Activated naive CD8-positive, alpha-beta T cell treated with anti-CD3 and anti-CD28 coated beads for 36 hours (primary cell): ENCODE results near the gene TMC4. TPM values are rescaled to one million over a fixed set of nuclear protein-coding genes. Genes with fewer than 3 reads are reported as not detected.
"Not testable (repeated sequence)": the region's sequence is repeated elsewhere in the genome, so short reads cannot be mapped to it uniquely, and the experiment has no call there.

Experiments
- DNase-seq: peaks from one replicate; pipeline ENCODE4 v3.0.0; 2021
- H3K27ac Mint-ChIP-seq: one replicate; pipeline ENCODE4 v1.8.0; 2022; ENCODE audit warnings: mild to moderate bottlenecking, moderate library complexity, mixed read lengths
- H3K27me3 Mint-ChIP-seq: one replicate; pipeline ENCODE4 v1.8.0; 2022; ENCODE audit warnings: mild to moderate bottlenecking, mixed read lengths
- H3K36me3 Mint-ChIP-seq: one replicate; pipeline ENCODE4 v1.8.0; 2021; ENCODE audit warnings: mild to moderate bottlenecking, mixed read lengths
- H3K4me1 Mint-ChIP-seq: one replicate; pipeline ENCODE4 v1.8.0; 2021; ENCODE audit warnings: mixed read lengths
- H3K4me3 Mint-ChIP-seq: one replicate; pipeline ENCODE4 v1.8.0; 2022; ENCODE audit warnings: mild to moderate bottlenecking, moderate library complexity, mixed read lengths
- H3K9me3 Mint-ChIP-seq: one replicate; pipeline ENCODE4 v1.8.0; 2022; ENCODE audit warnings: mixed read lengths
- total RNA-seq, 2 experiments: library from RNA; stranded (reverse); gene quantifications; one replicate each; pipeline ENCODE4 v1.2.3, GENCODE V29; 2021

The TMC4 gene
- total RNA-seq, 2 experiments from 2014 or later = not detected

- Mint-ChIP-seq H3K36me3 (peaks cover 19% of the 10 kb centered on the region), H3K27ac (no peak overlapping the region), H3K27me3 (no peaks in the 10 kb centered on the region), H3K9me3 (no peaks in the 10 kb centered on the region), H3K4me1 (no peaks in the 10 kb centered on the region), H3K4me3 (no peak overlapping the region)
- DNase-seq = peak; percentile 38
These were observed 5.8 kb upstream of the TMC4 start for GRCh38 chr19:54178581-54179261.

GRCh38 chr19:54173951-54174834 is 1.2 kb upstream of the TMC4 start:
- Mint-ChIP-seq H3K4me3 (no peak overlapping the region), H3K27ac (no peak overlapping the region), H3K27me3 (no peaks in the 10 kb centered on the region), H3K4me1 (peaks cover 2% of the 10 kb centered on the region), H3K36me3 (peaks cover 18% of the 10 kb centered on the region), H3K9me3 (no peaks in the 10 kb centered on the region)
- DNase-seq = no peak

- H3K27ac Mint-ChIP-seq = no peak overlapping the region
- no peaks in the 10 kb centered on the region for H3K27me3 Mint-ChIP-seq
- DNase-seq = no peak
- H3K4me3 Mint-ChIP-seq = no peak overlapping the region
- peaks cover 13% of the 10 kb centered on the region for H3K36me3 Mint-ChIP-seq
- no peaks in the 10 kb centered on the region for H3K9me3 Mint-ChIP-seq
- peaks cover 2% of the 10 kb centered on the region for H3K4me1 Mint-ChIP-seq
These were observed 369 bp upstream of the TMC4 start for GRCh38 chr19:54173359-54173699.

- not testable (repeated sequence) for H3K27me3 Mint-ChIP-seq, H3K4me3 Mint-ChIP-seq, DNase-seq, H3K27ac Mint-ChIP-seq, H3K4me1 Mint-ChIP-seq, H3K9me3 Mint-ChIP-seq, H3K36me3 Mint-ChIP-seq
These were observed 1.1 kb downstream of the TMC4 start for GRCh38 chr19:54171736-54172431.

GRCh38 chr19:54169149-54169740 is 3.7 kb downstream of the TMC4 start:
- Mint-ChIP-seq H3K4me3 (no peak overlapping the region), H3K9me3 (no peaks in the 10 kb centered on the region), H3K36me3 (no peaks in the 10 kb centered on the region), H3K27ac (no peak overlapping the region), H3K4me1 (peaks cover 11% of the 10 kb centered on the region), H3K27me3 (peaks cover 24% of the 10 kb centered on the region)
- no peak for DNase-seq

- Mint-ChIP-seq H3K36me3 (no peaks in the 10 kb centered on the region), H3K9me3 (no peaks in the 10 kb centered on the region), H3K4me3 (no peak overlapping the region), H3K27me3 (peaks cover 33% of the 10 kb centered on the region), H3K27ac (no peak overlapping the region), H3K4me1 (peaks cover 13% of the 10 kb centered on the region)
- DNase-seq = peak; percentile 88
These were observed 4.6 kb downstream of the TMC4 start for GRCh38 chr19:54168174-54168917.

GRCh38 chr19:54165222-54165621 is 7.7 kb downstream of the TMC4 start:
- no peaks in the 10 kb centered on the region for H3K9me3 Mint-ChIP-seq

GRCh38 chr19:54164369-54165068 is 8.4 kb downstream of the TMC4 start:
- peak; percentile 54 for DNase-seq
- Mint-ChIP-seq H3K36me3 (no peaks in the 10 kb centered on the region), H3K4me1 (peaks cover 28% of the 10 kb centered on the region), H3K27me3 (peaks cover 38% of the 10 kb centered on the region), H3K4me3 (peak overlapping the region; percentile 18), H3K9me3 (no peaks in the 10 kb centered on the region), H3K27ac (no peak overlapping the region)

More at GRCh38 chr19:54165222-54165621, 7.7 kb downstream of the TMC4 start:
- Mint-ChIP-seq H3K4me1 (peaks cover 28% of the 10 kb centered on the region), H3K4me3 (no peak overlapping the region), H3K27ac (no peak overlapping the region), H3K27me3 (peaks cover 38% of the 10 kb centered on the region), H3K36me3 (no peaks in the 10 kb centered on the region)
- DNase-seq = no peak

GRCh38 chr19:54162884-54163283 is 10.1 kb downstream of the TMC4 start:
- Mint-ChIP-seq H3K9me3 (no peaks in the 10 kb centered on the region), H3K36me3 (no peaks in the 10 kb centered on the region), H3K27ac (no peak overlapping the region), H3K4me3 (peak overlapping the region; percentile 33), H3K4me1 (peaks cover 32% of the 10 kb centered on the region), H3K27me3 (peaks cover 38% of the 10 kb centered on the region)
- no peak for DNase-seq

- Mint-ChIP-seq H3K36me3 (no peaks in the 10 kb centered on the region), H3K4me1 (peaks cover 32% of the 10 kb centered on the region), H3K9me3 (no peaks in the 10 kb centered on the region), H3K27ac (no peak overlapping the region), H3K27me3 (peaks cover 38% of the 10 kb centered on the region), H3K4me3 (peak overlapping the region; percentile 77)
- peak; percentile 76 for DNase-seq
These were observed 10.6 kb downstream of the TMC4 start for GRCh38 chr19:54162241-54162805.

- H3K27me3 Mint-ChIP-seq = peaks cover 30% of the 10 kb centered on the region
- no peaks in the 10 kb centered on the region for H3K9me3 Mint-ChIP-seq
- peak overlapping the region; percentile 98 for H3K4me3 Mint-ChIP-seq
- H3K27ac Mint-ChIP-seq = peak overlapping the region; percentile 98
- peaks cover 6% of the 10 kb centered on the region for H3K36me3 Mint-ChIP-seq
- peaks cover 35% of the 10 kb centered on the region for H3K4me1 Mint-ChIP-seq
- no peak for DNase-seq
These were observed 12.1 kb downstream of the TMC4 start for GRCh38 chr19:54160854-54161253.

GRCh38 chr19:54160182-54160811 is 12.7 kb downstream of the TMC4 start:
- Mint-ChIP-seq H3K4me1 (peaks cover 35% of the 10 kb centered on the region), H3K4me3 (peak overlapping the region; percentile 98), H3K9me3 (no peaks in the 10 kb centered on the region), H3K27me3 (peaks cover 25% of the 10 kb centered on the region), H3K27ac (peak overlapping the region; percentile 98), H3K36me3 (peaks cover 7% of the 10 kb centered on the region)
- peak; percentile 19 for DNase-seq
